CD4-positive, alpha-beta T cell treated with Interleukin-2 at 100 ng/mL for 4 hours (primary cell): ENCODE data around the gene NRL.

Experiments
- DNase-seq: peaks from one replicate; pipeline ENCODE4 v3.0.0-alpha.2; 2020; ENCODE audit warnings: low spot score

NRL gene

DNA sequence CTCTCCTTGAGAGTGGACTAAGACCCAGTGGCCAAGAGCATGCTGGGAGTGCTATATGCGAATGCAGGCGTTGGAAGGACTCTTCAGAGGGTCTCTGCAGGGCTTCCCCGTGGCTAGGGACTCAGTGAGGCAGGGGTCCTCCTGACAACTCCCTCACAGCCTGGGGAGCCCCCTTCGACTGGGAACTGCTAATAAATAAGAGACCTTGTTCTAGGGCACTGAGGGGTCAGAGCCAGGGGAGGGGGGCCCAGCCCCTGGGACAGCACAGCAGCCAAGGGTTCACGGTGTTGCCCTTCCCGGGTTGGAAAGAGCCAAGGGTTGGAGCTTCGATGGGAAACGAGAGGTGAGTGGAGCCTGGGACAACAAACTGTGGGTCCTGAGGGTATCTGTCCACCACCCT is 49.3 kb downstream of the NRL start:
- DNase-seq: no peak

DNA sequence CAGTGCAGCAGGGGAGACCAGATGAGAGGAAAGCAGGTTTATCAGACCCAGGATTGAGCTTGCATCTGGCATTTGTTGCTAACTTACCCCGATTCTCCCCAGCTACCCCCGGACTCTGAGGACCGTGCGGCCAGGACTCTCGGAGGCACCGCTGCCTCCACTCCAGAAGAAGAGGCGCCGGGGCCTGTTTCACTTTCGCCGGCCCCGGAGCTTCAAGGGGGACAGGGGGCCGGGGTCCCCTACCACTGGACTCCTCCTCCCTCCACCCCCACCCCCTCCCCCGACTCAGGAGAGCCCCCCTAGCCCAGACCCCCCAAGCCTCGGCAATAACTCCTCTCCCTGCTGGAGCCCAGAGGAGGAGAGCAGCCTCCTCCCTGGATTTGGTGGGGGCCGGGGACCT is 49.9 kb downstream of the NRL start:
- DNase-seq: no peak

DNA sequence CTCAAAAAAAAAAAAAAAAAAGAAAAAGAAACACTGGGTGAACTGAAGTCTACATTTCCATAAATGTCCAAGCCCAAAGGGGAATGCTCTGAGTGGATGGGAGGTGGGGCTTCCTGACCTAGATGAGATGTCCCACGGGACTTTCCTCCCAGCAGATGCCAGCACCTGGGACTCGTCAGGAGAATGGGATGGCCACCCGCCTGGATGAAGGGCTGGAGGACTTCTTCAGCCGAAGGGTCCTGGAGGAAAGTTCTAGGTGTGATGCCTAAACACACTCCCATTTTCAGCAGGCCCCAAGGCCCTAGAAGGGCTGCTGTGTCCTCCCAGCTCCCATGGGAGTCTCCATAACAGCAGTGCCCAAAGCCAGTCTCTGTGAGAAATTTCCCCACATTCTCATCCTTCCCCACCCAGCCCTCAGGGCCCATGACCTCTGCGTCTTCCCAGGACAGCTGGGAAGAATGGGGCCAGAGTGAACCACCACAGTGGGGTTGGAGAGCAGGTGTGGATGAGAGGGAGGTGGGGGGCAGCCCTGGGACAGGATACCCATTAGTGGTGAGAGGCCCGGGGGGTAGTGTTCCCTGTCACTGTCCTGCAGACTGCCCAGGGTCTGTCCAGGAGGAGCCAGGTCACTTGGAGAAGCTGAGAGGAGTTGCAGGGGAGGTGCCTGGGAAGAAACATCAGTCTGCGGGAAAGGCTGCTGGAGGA is 50.5 kb downstream of the NRL start:
- DNase-seq: no peak

DNA sequence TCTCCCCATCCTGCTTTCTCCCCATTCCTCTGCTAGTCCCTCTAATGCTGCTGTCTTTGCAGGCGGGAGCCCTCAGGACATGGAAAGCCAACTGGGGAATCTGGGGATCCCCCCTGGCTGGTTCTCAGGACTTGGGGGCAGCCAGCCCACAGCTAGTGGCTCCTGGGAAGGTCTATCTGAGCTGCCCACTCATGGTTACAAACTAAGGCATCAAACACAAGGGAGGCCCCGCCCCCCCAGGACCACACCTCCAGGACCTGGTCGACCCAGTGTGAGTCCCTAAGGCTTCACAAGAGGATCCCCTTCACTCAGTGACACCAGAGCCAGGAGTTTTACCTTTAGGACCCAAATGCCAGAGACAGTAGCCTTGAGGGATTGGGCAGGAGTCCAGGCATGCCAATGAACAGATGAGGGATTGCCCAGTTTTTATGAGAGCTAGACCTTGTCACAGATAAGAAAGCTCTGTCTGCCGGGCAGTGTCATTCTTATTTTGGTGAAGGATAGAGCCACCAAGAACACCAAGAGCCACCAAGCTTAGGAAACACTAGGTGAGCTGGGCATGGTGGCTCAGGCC is 51.4 kb downstream of the NRL start:
- DNase-seq: no peak

DNA sequence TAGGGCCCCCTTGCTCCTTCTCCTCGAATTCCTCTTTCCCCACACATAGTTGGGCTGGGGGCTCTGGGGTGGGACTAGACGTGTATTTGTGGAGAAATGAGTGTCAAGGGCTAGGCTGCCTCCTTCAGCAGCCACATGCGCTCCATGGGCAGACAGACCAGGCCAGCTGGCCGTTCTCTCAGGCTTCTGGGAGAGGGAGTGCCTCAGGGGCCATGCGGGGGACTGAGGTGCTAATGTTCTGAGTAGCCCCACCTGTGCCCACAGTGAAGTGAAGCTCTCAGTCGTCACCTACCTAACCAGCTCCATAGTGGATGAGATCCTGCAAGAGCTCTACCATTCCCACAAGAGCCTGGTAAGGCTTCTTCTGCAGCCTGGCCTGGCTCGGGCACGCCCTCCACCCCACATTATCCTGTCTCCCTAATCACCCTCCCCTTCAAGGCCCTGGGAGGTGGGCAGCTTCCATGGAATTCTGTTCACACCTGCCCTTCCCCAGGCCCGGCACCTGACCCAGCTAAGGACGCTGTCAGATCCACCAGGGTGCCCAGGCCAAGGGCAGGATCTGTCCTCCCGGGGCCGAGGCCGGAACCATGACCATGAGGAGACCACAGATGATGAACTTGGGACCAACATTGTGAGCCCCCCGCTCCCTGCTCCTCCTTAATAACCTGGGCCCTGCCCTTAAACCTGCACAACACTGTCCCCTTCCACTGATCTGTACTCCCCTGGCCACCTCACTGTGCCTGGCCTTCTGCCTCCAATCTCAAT is 52.4 kb downstream of the NRL start:
- DNase-seq: no peak

DNA sequence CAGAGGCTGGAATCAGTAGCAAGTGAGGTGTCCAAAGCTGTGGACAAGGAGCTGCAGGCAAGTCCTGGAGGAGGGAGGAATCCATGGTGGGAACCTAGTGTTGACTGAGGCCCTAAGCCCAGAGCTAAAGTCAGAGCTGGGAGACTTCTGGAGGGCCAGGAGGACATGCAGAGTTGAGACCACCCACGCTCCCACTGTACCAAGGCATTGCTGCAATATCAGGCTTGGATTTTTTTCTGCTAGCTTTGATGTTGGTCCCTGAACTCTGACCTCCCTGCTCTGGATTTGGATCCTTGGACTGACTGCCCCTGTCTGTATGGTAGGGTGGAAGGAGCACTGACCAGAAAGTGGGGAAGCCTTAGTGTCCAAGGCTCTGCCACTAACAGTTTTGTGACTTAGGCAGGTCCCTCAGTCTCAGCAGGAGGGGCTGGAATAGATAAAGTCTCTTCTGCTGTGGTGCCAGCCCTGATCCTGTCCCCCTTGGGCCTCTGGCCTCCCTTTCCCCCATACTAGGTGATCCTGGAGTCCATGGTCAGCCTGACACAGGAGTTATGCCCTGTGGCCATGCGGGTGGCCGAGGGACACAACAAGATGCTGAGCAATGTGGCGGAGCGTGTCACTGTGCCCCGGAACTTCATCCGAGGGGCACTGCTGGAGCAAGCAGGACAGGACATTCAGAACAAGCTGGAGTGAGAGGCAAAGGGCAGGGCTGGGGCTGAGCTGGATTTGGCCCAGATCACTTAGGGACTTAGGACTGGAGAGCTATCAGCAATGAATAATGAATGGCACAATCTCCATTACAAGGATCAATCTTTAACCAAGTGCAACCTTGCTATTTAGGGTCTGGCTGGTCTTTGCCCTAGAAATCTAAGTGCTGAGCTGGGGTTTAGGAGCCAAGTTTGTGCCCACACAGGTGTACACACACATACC is 53.5 kb downstream of the NRL start:
- no peak for DNase-seq

DNA sequence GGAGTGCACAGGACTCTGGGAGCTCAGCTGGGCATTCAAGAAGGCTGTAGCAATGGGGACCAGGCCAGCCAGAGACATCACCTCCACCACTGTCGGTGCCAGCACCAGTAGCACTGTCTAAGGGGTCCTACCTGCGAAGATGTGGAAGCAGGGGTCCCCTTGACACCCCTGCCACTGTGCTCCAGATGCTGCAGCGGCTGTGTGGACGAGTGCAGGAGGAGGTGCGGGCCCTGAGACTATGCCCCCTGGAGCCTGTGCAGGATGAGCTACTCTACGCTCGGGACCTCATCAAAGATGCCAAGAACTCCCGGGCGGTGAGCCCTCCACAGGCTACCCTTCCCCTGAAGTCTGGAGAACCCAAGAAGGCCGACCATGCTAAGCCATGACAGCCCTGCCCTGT is 54.3 kb downstream of the NRL start:
- DNase-seq: no peak

DNA sequence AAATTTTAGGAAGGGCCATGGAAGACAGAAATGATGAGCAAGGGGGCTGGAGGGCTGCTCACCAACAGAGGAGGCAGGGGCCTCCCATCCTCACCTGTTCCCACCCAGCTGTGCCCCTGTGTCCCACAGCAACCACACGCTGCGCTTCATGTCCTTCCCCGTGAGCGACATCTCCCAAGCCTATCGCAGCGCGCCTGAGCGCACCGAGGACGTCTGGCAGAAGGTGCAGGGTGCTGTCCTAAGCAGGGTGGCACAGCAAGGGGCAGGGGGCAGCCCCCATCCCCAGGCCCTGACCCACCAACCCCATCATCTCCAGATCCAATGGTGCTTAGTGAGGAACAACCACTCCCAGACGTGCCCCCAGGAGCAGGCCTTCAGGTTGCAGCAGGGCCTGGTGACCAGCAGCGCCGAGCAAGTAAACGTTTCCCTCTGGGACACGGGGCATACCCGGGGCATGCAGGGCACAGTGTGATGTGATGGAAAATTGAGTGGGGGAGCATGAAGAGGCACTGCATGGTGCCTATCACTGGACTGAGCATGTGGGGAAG is 54.8 kb downstream of the NRL start:
- DNase-seq: no peak

DNA sequence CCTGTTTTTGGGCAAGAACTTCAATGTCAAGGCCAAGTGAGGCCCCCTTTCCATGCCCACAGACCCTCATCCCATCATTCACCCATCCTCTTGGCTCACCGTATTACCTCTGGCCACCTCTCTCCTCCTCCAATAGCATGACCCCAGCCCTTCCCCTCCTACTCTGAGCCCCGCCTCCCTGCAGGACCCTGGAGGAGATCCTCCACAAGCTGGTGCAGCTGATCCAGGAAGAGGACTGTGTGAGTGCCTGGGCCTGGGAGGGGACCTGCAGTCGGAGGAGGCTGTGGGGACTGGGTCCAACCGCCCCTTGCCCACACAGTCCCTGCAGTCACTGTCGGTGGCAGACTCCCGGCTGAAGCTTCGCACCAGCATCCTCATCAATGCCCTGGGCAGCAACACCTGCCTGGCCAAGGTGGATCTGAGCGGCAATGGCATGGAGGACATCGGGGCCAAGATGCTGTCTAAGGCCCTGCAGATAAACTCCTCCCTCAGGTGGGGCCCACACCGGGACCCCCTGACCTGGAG is 55.7 kb downstream of the NRL start:
- no peak for DNase-seq

DNA sequence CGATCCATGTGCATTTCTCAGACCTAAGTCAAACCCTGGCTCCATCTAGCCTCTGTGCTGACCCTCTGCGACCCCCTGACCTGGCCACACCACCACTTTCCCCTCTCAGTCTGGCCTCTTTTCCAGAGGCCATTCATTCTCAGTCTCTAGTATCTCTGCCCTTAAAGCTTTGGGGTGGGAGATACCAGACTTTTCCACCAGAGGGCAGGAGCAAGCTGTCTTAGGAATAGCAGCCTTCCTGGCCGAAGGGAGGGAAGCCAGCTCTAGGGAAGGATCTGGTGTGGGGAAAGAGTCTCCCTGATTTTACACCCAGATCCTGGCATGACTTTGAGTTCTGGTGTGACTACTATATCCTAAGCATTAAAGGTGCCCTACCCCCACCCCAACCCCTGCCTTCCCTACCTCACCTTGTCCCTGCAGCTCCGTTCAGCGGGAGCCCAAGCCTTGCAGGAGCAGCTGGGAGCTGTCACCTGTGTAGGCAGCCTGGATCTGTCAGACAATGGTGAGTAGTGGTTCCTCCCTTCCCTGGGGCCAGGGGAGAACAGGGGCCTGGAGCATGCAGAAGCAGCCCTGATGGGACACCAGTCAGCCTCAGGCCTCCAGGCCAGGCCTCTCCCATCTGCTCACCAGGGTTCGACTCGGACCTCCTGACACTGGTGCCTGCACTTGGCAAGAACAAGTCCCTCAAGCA is 56.3 kb downstream of the NRL start:
- DNase-seq: peak; percentile 81

DNA sequence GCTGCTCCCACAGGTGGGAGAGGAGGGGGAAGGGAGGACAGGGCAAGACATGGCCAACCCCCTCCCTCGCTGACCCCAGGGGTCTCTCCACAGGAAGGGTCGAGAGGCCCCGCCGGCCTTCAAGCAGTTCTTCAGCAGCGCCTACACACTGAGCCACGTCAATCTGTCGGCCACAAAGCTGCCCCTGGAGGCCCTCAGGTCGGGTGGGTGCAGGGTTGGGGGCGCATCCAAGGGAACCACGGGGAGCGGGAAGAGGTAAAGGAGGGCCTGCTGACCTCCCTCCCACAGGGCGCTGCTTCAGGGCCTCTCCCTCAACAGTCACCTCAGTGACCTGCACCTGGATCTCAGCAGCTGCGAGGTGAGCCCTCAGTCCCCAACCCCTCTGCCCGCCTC is 56.9 kb downstream of the NRL start:
- DNase-seq: no peak

DNA sequence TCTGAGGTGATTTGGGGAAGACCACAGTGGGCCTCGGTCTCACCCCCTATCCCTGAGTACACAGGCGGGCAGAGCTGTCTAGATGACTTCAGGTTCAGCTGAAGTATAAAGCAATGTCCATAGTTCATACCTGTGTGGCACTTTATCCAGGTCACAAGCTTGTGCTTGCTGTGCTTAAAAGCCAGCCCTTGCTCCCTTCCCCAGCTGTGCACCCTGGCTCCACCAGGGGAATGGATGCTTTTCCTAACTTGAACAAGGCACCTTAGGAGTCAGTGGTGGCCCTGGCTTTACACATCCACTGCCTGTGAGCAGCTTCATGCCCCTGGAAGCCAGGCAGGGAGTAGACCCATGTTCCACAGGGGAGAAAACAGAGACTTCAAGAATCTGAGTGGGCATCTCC is 57.5 kb downstream of the NRL start:
- no peak for DNase-seq

DNA sequence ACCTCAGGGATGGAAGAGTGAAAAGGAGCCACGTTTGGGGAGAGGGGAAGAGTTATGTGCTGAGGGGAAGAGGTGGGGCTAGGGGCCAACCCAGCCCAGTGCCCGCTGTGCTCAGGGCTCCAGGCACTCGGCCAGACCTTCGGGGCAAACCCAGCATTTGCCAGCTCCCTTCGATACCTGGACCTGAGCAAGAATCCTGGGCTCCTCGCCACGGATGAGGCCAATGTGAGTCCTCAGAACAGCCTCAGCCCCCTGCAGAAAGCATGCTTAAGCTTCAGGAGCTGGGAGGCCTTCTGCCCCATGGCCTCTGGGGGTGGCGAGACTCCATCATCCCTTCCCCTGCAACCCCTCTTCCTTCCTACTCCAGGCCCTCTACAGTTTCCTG is 58.0 kb downstream of the NRL start:
- no peak for DNase-seq

DNA sequence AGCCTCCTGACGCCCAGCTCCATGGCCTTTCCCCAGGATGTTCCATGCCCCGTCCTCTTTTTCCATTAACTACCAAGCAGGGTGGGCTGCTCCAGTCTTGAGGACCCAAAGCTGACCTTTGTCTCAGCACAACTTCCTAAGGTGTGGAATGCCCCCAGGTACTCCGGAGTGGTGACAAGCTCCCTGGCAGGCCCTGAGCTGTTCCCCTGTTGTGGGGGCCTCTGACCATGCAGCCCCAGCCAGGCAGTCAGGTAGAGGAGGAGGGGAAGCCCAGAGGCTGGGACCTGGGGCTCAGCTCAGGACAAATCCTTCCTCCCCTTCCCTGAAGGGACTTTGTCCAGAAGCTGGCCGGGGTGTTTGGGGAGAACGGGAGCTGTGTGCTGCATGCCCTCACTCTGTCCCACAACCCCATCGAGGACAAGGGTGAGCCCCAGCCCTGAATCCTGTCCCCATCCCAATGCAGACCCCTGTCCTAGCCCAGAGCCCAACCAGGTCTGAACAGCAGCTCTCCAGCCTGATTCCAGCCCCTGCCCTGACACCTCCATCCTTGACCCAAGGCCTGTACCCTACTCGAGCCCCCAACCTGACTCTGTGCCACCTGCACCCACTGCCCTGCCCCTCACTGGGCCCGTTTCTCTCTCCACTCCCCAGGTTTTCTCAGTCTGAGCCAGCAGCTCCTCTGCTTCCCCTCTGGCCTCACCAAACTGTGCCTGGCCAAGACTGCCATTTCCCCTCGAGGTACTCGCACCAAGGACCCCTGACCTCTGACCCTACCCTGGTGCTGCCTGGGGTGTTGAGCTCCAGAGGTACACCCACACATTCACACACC is 58.6 kb downstream of the NRL start:
- DNase-seq: no peak

DNA sequence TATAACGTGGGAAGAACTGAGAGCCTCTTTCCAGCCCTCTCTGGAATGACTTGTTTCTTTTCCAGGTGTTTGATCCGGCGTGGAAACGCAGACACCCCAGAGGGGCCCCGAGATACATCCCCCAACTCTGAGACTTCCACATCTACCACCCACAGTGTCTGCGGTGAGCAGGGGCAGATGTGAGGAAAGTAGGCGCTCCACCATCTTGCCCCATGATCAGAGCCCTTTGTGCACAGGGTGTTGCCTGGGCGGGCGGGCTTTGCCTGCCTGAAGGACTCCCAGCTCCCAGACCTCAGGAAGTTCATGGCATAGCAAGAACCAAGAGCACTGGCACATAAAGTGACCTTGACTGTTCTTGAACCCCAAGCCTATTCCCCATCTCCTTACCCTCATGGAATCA is 60.1 kb downstream of the NRL start:
- no peak for DNase-seq

DNA sequence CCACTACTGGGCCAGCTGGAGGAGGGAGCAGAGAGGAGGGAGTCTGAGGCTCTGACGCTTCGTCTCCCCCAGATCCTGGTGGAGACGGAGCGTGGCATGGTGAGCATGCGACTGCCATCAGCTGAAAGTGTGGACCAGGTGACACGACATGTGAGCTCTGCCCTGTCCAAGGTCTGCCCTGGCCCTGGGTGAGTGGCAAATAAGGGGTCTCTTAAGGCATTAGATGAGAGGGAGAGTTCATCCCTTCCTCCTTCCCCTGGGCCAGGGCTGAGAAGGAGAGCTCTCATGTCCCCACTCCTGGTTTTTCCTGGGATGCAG is 60.5 kb downstream of the NRL start:
- DNase-seq: no peak

DNA sequence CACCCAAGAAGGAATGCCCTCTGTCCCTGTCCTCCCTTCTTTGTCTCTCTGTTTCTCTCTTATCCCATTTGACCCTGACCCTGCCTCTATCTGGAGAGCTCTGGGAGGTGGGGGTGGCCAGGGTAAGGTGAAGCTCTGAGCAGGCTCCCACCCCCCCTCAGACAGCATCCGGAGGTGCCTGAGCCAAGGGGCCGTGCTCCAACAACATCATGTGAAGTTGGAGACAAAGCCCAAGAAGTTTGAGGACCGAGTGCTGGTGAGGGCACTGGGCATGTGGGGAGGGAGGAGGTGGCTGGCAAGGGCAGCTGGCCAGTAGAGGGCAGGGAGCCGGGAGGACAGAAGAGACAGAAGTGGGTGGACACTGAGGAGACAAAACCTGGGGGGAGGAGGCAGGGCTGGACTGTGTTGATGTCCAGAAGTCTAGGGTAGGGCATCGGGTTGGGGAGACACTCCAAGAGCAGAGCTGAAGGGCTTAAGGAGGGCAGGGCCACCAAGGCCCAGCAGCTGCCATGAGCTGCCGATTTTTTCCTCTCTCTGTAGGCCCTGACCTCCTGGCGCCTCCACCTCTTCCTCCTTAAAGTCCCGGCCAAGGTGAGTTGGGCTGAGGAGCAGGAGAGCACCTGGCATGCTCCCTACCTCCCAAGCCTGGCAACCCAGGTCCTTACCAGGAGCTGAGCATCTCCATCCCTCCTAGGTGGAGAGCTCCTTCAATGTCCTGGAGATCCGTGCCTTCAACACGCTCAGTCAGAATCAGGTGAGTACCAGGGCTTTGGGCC is 61.0 kb downstream of the NRL start:
- no peak for DNase-seq

DNA sequence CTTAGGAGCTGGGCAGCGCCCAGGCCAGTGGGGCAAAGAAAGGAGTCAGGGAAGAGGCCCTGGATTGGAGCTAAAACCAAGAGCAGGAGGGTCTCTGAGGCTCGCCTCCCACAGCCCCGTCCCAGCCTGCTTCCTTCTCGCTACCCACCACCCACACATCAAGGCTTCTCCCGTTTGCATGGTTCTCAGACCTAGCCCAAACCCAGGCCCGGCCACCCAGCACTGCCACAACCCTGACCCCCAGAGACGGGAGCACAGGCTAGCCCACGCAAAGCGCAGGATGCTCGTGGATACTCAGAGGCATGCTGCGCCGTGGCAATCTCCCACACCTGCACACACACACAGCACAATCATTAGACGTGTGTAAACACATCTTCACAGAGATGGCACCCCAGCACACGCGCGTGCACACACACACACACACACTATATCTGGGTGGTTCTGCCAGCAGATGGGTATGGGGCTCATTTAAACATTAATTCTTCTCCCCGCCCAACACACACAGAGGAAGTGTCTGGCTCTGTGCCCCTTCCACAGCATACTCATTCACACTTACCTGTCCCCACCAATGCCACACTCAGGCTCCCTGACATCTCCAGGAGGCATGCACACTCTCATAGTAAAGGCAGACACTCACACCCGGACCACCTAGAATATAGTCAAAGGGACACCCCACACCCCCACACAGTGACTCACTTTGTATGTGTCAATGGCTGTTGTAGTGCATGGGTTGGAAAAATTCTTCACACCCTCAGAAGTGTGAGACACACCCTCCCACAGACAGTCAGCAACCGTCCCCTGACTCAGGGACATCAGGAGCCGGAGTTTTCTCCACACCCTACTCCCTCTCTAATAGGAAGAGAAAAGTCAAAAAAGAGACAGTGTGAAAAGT is 61.8 kb downstream of the NRL start:
- peak; percentile 78 for DNase-seq
